ENCODE measurements around the gene PIGS.
"Not testable (repeated sequence)": the region's sequence is repeated elsewhere in the genome, so short reads cannot be mapped to it uniquely, and the experiment has no call there.

DNA sequence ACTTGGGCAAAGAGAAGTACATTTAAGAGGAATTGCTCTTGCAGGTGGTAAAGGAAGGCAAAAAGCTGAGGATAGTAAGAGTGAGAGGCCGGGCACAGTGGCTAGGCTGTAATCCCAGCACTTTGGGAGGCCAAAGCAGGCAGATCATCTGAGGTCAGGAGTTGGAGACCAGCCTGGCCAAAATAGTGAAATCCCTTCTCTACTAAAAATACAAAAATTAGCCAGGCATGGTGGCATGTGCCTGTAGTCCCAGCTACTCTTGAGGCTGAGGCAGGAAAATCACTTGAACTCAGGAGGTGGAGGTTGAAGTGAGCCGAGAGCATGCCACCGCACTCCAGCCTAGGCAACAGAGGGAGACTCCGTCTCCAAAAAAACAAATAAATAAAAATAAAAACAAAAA, 49.0 kb downstream of the PIGS start:
- TF ChIP-seq, protein P1, sequence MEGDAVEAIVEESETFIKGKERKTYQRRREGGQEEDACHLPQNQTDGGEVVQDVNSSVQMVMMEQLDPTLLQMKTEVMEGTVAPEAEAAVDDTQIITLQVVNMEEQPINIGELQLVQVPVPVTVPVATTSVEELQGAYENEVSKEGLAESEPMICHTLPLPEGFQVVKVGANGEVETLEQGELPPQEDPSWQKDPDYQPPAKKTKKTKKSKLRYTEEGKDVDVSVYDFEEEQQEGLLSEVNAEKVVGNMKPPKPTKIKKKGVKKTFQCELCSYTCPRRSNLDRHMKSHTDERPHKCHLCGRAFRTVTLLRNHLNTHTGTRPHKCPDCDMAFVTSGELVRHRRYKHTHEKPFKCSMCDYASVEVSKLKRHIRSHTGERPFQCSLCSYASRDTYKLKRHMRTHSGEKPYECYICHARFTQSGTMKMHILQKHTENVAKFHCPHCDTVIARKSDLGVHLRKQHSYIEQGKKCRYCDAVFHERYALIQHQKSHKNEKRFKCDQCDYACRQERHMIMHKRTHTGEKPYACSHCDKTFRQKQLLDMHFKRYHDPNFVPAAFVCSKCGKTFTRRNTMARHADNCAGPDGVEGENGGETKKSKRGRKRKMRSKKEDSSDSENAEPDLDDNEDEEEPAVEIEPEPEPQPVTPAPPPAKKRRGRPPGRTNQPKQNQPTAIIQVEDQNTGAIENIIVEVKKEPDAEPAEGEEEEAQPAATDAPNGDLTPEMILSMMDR (IDR thresholded peaks at IDR 0.05): not testable (repeated sequence)
- TF ChIP-seq POLR2A (IDR thresholded peaks at IDR 0.05): not testable (repeated sequence)
